Fibroblast of skin of scalp (primary cell): Measurements from ENCODE around the gene MBNL2.
"Not testable (repeated sequence)": the region's sequence is repeated elsewhere in the genome, so short reads cannot be mapped to it uniquely, and the experiment has no call there.

Experiments
- DNase-seq: peaks from one replicate; pipeline ENCODE4 v3.0.0-alpha.2; 2013

Gene MBNL2

GRCh38 chr13:97348569-97349100 lies 126.5 kb downstream of the MBNL2 start:
- DNase-seq: no peak

- not testable (repeated sequence) for DNase-seq
These were observed 129.9 kb downstream of the MBNL2 start for GRCh38 chr13:97352012-97352411.

GRCh38 chr13:97352815-97353214 lies 130.7 kb downstream of the MBNL2 start:
- peak; percentile 11 for DNase-seq

- peak; percentile 39 for DNase-seq
These were observed 132.0 kb downstream of the MBNL2 start for GRCh38 chr13:97353927-97354675.

GRCh38 chr13:97354808-97355207 lies 132.7 kb downstream of the MBNL2 start:
- DNase-seq: no peak

GRCh38 chr13:97356592-97356991 lies 134.5 kb downstream of the MBNL2 start:
- no peak for DNase-seq

- DNase-seq: peak; percentile 74
These were observed 137.3 kb downstream of the MBNL2 start for GRCh38 chr13:97359181-97360057.

- DNase-seq: no peak
These were observed 138.5 kb downstream of the MBNL2 start for GRCh38 chr13:97360610-97361009.

- DNase-seq: peak; percentile 71
These were observed 141.9 kb downstream of the MBNL2 start for GRCh38 chr13:97364031-97364430.

GRCh38 chr13:97364827-97365226 lies 142.7 kb downstream of the MBNL2 start:
- no peak for DNase-seq

- DNase-seq: no peak
These were observed 144.1 kb downstream of the MBNL2 start for GRCh38 chr13:97366172-97366688.

- DNase-seq: peak; percentile 84
These were observed 145.1 kb downstream of the MBNL2 start for GRCh38 chr13:97367016-97367822.

- no peak for DNase-seq
These were observed 147.2 kb downstream of the MBNL2 start for GRCh38 chr13:97369261-97369893.

- DNase-seq: no peak
These were observed 149.5 kb downstream of the MBNL2 start for GRCh38 chr13:97371486-97372109.

- no peak for DNase-seq
These were observed 150.8 kb downstream of the MBNL2 start for GRCh38 chr13:97372936-97373335.

GRCh38 chr13:97373787-97374186 lies 151.7 kb downstream of the MBNL2 start:
- no peak for DNase-seq

GRCh38 chr13:97376981-97377380 lies 154.8 kb downstream of the MBNL2 start:
- no peak for DNase-seq

- no peak for DNase-seq
These were observed 157.3 kb downstream of the MBNL2 start for GRCh38 chr13:97379386-97379785.

GRCh38 chr13:97380696-97381095 lies 158.6 kb downstream of the MBNL2 start:
- DNase-seq: no peak

- DNase-seq: no peak
These were observed 159.1 kb downstream of the MBNL2 start for GRCh38 chr13:97381189-97381588.

GRCh38 chr13:97382276-97382675 lies 160.1 kb downstream of the MBNL2 start:
- no peak for DNase-seq
